HEK293T (cell line): ENCODE data around the gene B3GLCT.

Experiments used
- CTCF ChIA-PET: fragments of 350-600 bp; formaldehyde crosslinking; extraction: SDS; loops from one replicate; lab custom pipeline; 2021; ENCODE audit warnings: antibody characterized with exemption, inconsistent platforms; lab: Yijun Ruan, JAX
- POLR2A ChIA-PET: fragments of 350-600 bp; formaldehyde crosslinking; extraction: SDS; loops from one replicate; lab custom pipeline; 2020; ENCODE audit warnings: antibody characterized with exemption, inconsistent platforms; lab: Yijun Ruan, JAX
- DNase-seq: peaks from one replicate; pipeline ENCODE4 v3.0.0; 2012; ENCODE audit warnings: mixed read lengths; ENCODE audit errors: extremely low spot score
- ARNT ChIP-seq: fragments of 450-650 bp; IDR thresholded peaks from 2 replicates; pipeline ENCODE4 v1.6.1; 2017; ENCODE audit warnings: mild to moderate bottlenecking
- BHLHE40 ChIP-seq: fragments of 450-650 bp; IDR thresholded peaks from 2 replicates; pipeline ENCODE4 v1.6.1; 2016; ENCODE audit warnings: mild to moderate bottlenecking, moderate library complexity, borderline replicate concordance
- CTBP1 ChIP-seq: fragments of 450-650 bp; IDR thresholded peaks from 2 replicates; pipeline ENCODE4 v1.6.1; 2016; ENCODE audit warnings: borderline replicate concordance
- ELF4 ChIP-seq: fragments of 450-650 bp; IDR thresholded peaks from 2 replicates; pipeline ENCODE4 v1.6.1; 2017; ENCODE audit warnings: antibody characterized with exemption
- FOXA1 ChIP-seq: fragments of 450-650 bp; IDR thresholded peaks from 2 replicates; pipeline ENCODE4 v1.6.1; 2016; ENCODE audit warnings: mild to moderate bottlenecking
- FOXK2 ChIP-seq: fragments of 450-650 bp; IDR thresholded peaks from 2 replicates; pipeline ENCODE4 v1.6.1; 2016; ENCODE audit warnings: mild to moderate bottlenecking
- FOXM1 ChIP-seq: fragments of 450-650 bp; IDR thresholded peaks from 2 replicates; pipeline ENCODE4 v1.6.1; 2017; ENCODE audit warnings: mild to moderate bottlenecking, borderline replicate concordance
- HDGF ChIP-seq: fragments of 450-650 bp; IDR thresholded peaks from 2 replicates; pipeline ENCODE4 v1.6.1; 2017; ENCODE audit warnings: antibody characterized with exemption, borderline replicate concordance
- L3MBTL2 ChIP-seq: fragments of 450-650 bp; conservative IDR thresholded peaks from 2 replicates; pipeline ENCODE4 v1.6.1; 2016; ENCODE audit warnings: mild to moderate bottlenecking
- LEF1 ChIP-seq: fragments of 450-650 bp; IDR thresholded peaks from 2 replicates; pipeline ENCODE4 v1.6.1; 2017; ENCODE audit warnings: mild to moderate bottlenecking, borderline replicate concordance
- NFRKB ChIP-seq: fragments of 450-650 bp; IDR thresholded peaks from 2 replicates; pipeline ENCODE4 v1.6.1; 2016; ENCODE audit warnings: mild to moderate bottlenecking, moderate library complexity
- PKNOX1 ChIP-seq: fragments of 450-650 bp; IDR thresholded peaks from 2 replicates; pipeline ENCODE4 v1.6.1; 2016
- SP1 ChIP-seq: fragments of 450-650 bp; IDR thresholded peaks from 2 replicates; pipeline ENCODE4 v1.6.1; 2017
- SUZ12 ChIP-seq: fragments of 450-650 bp; IDR thresholded peaks from 2 replicates; pipeline ENCODE4 v1.6.1; 2016; ENCODE audit warnings: mild to moderate bottlenecking
- TARDBP ChIP-seq: fragments of 450-650 bp; IDR thresholded peaks from 2 replicates; pipeline ENCODE4 v1.6.1; 2016
- ZNF384 ChIP-seq: fragments of 450-650 bp; IDR thresholded peaks from 2 replicates; pipeline ENCODE4 v1.6.1; 2016

The B3GLCT gene

DNA sequence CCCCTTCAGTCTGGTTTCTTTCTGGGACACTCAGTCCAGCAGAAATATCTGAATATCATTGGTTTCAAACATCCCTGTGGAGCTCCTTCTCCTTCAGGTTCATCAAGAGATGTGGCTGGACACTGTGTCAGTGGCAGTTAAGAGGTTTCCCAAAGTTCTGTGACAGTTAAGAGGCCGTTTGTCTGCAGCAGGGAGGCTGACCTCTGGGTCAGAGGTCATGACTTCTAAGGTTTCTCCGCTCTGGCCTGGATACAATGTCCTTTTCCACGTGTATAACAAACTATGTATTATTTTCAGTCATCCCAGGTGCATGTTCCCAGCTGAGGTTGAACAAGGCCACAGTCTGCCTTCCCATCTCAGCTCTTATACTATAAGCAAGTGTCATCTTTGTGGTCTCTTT, 174.9 kb downstream of the B3GLCT start:
- TF ChIP-seq L3MBTL2 = no peak
- TF ChIP-seq FOXK2 = no peak
- TF ChIP-seq HDGF = no peak
- TF ChIP-seq ARNT = no peak
- no peak for TF ChIP-seq TARDBP
- TF ChIP-seq BHLHE40 = no peak
- no peak for TF ChIP-seq LEF1
- no peak for TF ChIP-seq NFRKB
- TF ChIP-seq CTBP1 = no peak
- no peak for TF ChIP-seq SUZ12
- TF ChIP-seq ZNF384 = no peak
- no peak for TF ChIP-seq ELF4
- no peak for TF ChIP-seq SP1
- no peak for TF ChIP-seq FOXA1
- TF ChIP-seq PKNOX1 = no peak
- TF ChIP-seq FOXM1 = no peak
- POLR2A ChIA-PET = no interaction called here
- CTCF ChIA-PET = no interaction called here
- DNase-seq = no peak

DNA sequence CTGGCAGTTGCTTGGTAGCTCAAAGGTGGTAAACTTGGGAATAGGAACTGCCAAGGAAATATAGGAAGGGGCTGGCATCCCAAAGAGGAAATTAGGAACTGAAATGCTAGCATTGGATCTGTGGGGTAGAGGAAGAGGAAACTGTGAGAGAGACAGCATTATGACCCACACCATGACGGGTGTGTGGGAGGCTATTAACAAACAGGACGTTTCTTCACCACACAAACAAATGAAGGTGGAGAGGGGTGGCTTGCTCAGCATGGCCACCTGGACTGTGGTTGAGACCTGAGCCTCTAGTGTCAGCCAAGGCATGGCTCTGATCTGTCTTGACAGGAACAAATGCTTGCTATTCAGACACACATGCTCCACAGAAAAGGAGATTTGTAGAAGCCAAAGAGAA, 178.2 kb downstream of the B3GLCT start:
- ChIA-PET CTCF (no interaction called here), POLR2A (no interaction called here)
- no peak for DNase-seq
- no peak for TF ChIP-seq FOXA1
- no peak for TF ChIP-seq ZNF384
- TF ChIP-seq LEF1 = no peak
- TF ChIP-seq SP1 = no peak
- TF ChIP-seq ARNT = no peak
- TF ChIP-seq ELF4 = no peak
- no peak for TF ChIP-seq SUZ12
- TF ChIP-seq FOXK2 = no peak

GRCh38 chr13:31380715-31381114, 180.9 kb downstream of the B3GLCT start:
- TF ChIP-seq FOXM1 (no peak), ELF4 (no peak), L3MBTL2 (no peak), NFRKB (no peak), FOXA1 (no peak), ZNF384 (no peak), TARDBP (no peak), SUZ12 (no peak), ARNT (no peak), PKNOX1 (no peak), CTBP1 (no peak), FOXK2 (no peak), LEF1 (no peak), SP1 (no peak), BHLHE40 (no peak), HDGF (no peak)
- ChIA-PET CTCF (no interaction called here), POLR2A (no interaction called here)
- no peak for DNase-seq
